ENCODE measurements around the gene SCYGR1. TPM values are rescaled to one million over a fixed set of nuclear protein-coding genes. Genes with fewer than 3 reads are reported as not detected.

Gene SCYGR1
- total and polyA plus RNA-seq, 3 donors from 2014 or later: not detected

DNA sequence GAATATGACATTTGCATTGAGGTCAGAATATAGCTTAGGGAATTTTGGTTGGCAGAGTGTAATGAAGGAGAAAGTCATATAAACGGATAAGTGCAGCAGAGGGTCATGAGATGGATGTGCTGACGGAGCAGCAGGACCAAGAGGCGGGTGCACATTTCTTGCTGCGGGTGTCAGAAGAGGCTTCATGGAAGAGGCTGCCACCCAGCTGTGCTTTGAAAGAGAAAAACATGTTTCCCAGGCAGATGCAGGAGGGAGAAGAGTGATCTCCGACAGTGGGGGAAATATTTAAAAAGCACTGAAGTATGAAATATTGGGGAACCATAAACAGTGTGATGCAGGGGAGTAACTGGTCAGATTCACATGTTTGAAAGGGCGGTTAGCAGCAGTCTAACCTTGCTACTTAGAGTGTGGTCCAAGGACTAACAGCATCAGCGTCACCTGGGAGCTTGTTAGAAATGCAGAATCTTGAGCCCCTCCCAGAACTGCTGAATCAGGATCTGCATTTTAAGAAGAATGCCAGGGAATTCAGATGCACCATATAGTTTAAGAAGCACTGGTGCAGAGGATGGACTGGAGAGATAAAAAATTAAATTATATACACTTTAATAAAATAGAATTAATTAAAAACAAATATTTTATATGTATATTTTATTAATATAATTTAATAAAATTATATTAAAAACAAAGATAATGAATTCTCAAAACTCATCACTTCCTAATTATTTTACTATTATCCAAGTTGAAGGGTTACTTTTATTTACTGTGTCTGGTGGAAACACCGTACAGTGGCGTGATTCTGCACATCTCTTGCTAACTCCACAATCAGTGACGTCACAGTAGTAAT is 36.1 kb upstream of the SCYGR1 start:
- 73 to 77% methylated on average over 10 of the region's 10 CpGs for WGBS, 2 donors
- TF ChIP-seq POLR2A (IDR thresholded peaks at IDR 0.05): no peak
- TF ChIP-seq, protein P1, sequence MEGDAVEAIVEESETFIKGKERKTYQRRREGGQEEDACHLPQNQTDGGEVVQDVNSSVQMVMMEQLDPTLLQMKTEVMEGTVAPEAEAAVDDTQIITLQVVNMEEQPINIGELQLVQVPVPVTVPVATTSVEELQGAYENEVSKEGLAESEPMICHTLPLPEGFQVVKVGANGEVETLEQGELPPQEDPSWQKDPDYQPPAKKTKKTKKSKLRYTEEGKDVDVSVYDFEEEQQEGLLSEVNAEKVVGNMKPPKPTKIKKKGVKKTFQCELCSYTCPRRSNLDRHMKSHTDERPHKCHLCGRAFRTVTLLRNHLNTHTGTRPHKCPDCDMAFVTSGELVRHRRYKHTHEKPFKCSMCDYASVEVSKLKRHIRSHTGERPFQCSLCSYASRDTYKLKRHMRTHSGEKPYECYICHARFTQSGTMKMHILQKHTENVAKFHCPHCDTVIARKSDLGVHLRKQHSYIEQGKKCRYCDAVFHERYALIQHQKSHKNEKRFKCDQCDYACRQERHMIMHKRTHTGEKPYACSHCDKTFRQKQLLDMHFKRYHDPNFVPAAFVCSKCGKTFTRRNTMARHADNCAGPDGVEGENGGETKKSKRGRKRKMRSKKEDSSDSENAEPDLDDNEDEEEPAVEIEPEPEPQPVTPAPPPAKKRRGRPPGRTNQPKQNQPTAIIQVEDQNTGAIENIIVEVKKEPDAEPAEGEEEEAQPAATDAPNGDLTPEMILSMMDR (IDR thresholded peaks at IDR 0.05): no peak

DNA sequence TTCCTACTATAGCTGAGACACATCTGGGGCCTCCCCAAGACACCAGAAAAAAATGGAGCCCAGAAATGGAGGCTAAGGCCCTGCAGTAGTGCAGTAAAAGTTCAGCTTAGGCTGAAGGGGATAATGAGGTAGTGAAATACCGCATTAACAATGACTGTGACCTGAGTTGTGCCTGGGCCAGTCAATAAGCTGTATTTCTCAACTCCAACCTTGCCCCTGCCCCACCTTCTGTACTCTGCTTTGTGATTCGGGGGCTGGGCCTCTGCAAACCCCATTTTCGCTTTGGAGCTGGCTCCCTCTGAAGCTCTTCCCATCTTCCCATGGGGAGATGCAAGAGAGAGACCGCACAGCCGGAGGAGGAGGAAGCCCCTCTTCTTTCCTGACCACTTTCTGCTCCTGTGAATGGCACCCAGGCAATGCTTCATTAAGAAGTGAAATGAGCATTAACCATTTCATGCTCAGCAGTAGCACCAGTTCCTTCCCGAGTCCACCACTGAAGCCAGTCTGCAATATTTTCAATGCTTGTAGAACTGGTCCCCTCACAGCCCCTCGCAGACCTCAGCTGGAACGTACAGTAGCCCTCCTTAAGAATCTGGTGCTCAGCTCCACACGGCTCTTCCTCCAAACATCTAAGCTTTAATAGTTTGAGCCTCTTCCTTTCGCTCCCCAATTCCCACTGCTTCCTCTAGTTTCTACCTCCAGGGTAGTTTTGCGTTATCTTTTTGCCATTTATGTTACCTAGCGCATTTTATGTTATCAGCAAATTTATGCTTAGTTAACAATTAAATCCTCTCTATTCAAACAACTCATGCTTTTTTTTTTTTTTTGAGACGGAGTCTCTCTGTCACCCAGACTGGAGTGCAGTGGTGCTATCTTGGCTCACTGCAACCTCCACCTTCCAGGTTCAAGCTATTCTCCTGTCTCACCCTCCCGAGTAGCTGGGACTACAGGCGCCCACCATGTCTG is 32.6 kb upstream of the SCYGR1 start:
- H3K27ac ChIP-seq: no peak overlapping the region
- intact Hi-C loops (cut with DNase I; ENCODE audit: low total_unique reads): no loop called here
- H3K27me3 ChIP-seq: no peaks in the 10 kb centered on the region
- H3K4me3 ChIP-seq: no peak overlapping the region
- no peak for TF ChIP-seq POLR2A (IDR thresholded peaks at IDR 0.05)
- TF ChIP-seq, protein P1 (IDR thresholded peaks at IDR 0.05): no peak
- 83 to 87% methylated on average over 15 of the region's 15 CpGs for WGBS, 2 donors
- DNase-seq: no peak
- no peaks in the 10 kb centered on the region for H3K4me1 ChIP-seq
- H3K9me3 ChIP-seq: no peaks in the 10 kb centered on the region
- H3K36me3 ChIP-seq (ENCODE audit: low read depth, missing control alignments): no peaks in the 10 kb centered on the region

More for the DNA sequence above, 36.1 kb upstream of the SCYGR1 start:
- Histone ChIP-seq H3K9me3 (no peaks in the 10 kb centered on the region), H3K4me3 (no peak overlapping the region), H3K4me1 (no peaks in the 10 kb centered on the region), H3K36me3 (ENCODE audit: low read depth, missing control alignments) (no peaks in the 10 kb centered on the region), H3K27me3 (no peaks in the 10 kb centered on the region), H3K27ac (no peak overlapping the region)
- intact Hi-C loops (cut with DNase I; ENCODE audit: low total_unique reads): no loop called here
- no peak for DNase-seq

DNA sequence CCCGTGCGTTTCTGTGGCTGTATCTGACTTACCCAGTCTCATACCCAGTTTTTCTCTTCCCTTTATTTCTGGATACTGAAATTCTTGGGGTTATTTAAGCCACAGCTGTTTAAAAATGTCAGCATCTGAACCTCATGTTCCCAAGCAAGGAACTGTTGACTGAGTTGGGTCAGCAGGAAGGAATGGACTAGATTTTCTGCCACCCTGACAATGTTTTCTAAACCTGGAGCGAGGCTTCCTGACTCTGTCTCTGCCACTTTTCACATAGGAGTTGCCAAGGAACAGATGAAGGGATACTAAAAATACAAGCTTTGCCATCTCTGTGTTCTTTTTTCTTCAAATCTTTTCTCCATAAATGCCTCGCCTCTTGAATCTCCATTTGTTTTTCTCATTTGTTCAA is 29.0 kb upstream of the SCYGR1 start:
- Histone ChIP-seq H3K27ac (no peak overlapping the region), H3K9me3 (no peaks in the 10 kb centered on the region), H3K27me3 (no peaks in the 10 kb centered on the region), H3K36me3 (ENCODE audit: low read depth, missing control alignments) (no peaks in the 10 kb centered on the region), H3K4me3 (no peak overlapping the region), H3K4me1 (no peaks in the 10 kb centered on the region)
- intact Hi-C loops (cut with DNase I; ENCODE audit: low total_unique reads): no loop called here
- TF ChIP-seq, protein P1 (IDR thresholded peaks at IDR 0.05): no peak
- TF ChIP-seq POLR2A (IDR thresholded peaks at IDR 0.05): no peak
- 74 to 85% methylated on average over 4 of the region's 4 CpGs for WGBS, 2 donors
- no peak for DNase-seq

DNA sequence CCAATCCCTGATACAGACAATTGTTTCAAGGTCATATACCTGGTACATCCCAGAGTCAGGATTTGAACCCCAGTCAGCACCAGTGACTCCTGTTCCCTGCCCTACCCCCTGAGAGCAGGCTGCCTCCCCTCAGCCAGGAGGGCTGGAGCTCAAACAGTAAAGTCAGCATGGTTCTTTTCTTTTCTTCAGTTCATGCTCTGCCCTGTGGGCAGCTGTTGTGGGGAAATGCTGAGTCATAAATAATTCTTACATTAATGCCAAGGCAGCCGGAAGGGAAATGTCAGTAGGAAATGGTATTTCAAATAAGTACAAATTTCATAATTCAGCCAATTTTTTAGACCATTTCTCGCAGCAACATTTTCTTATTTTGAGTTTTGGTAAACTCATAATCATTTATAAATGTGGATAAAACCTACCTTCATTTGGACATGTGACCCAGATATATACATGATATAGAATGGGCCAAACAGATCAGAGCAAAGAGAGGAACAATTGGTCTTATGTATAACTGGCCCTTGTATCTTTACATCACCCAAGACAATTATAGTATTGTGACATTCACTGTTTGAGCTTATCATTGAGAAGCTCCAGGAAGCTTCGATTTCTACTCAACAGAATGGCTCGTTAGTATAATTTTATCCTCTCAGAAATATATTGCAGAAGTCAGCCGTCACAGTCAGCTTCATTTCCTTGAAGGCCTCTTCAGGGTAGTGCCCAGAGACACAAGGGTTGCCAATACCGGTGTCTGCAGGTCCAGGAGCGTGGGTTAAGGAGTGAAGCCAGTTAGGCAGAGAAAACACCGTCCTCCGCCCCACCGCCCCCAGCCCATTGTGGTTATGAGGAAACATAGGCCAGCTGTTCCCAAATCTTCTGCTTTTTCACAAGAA is 28.0 kb upstream of the SCYGR1 start:
- Histone ChIP-seq H3K36me3 (ENCODE audit: low read depth, missing control alignments) (no peaks in the 10 kb centered on the region), H3K4me1 (no peaks in the 10 kb centered on the region), H3K4me3 (no peak overlapping the region), H3K9me3 (no peaks in the 10 kb centered on the region), H3K27me3 (no peaks in the 10 kb centered on the region), H3K27ac (no peak overlapping the region)
- TF ChIP-seq, protein P1 (IDR thresholded peaks at IDR 0.05): no peak
- no peak for TF ChIP-seq POLR2A (IDR thresholded peaks at IDR 0.05)
- DNase-seq: no peak
- 58 to 61% methylated on average over 10 of the region's 10 CpGs for WGBS, 2 donors
- intact Hi-C loops (cut with DNase I; ENCODE audit: low total_unique reads): no loop called here

All from testis (tissue), 3 donors.